Mammary epithelial cell (primary cell): ENCODE measurements around the gene NHERF1.

ENCODE experiments used
- CTCF ChIP-seq, 2 donors: IDR thresholded peaks in 1 of 2; conservative IDR thresholded peaks in 1 of 2; 2 replicates each; pipeline ENCODE4 v1.5.1; 2011 to 2012; ENCODE audit warnings: inconsistent platforms in 2 of 2, low read length in 2 of 2, mild to moderate bottlenecking in 2 of 2, control low read depth in 1 of 2, low read depth in 1 of 2; ENCODE audit not compliant: insufficient read depth in 1 of 2; ENCODE audit errors: extremely low read depth in 1 of 2
- EZH2 ChIP-seq: IDR thresholded peaks from 2 replicates; pipeline ENCODE4 v1.6.1; 2012; ENCODE audit warnings: low read length, inconsistent platforms, borderline replicate concordance

- TF ChIP-seq CTCF (conservative IDR thresholded peaks at IDR 0.05 in 1 of 2, IDR thresholded peaks at IDR 0.05 in 1 of 2; ENCODE audit: extremely low read depth in 1 of 2, insufficient read depth in 1 of 2, low read depth in 1 of 2, low read length in 2 of 2): peak; percentile 96 to 100
- no peak for TF ChIP-seq EZH2
Measured at GRCh38 chr17:74744714-74745547, 3.5 kb upstream of the NHERF1 start.
